ENCODE data around the gene NOL4L. TPM values are rescaled to one million over a fixed set of nuclear protein-coding genes. Genes with fewer than 3 reads are reported as not detected.
"Not testable (repeated sequence)": the region's sequence is repeated elsewhere in the genome, so short reads cannot be mapped to it uniquely, and the experiment has no call there.

NOL4L gene
- total RNA-seq, 2 experiments from 2014 or later, result 24.8 to 29.2 TPM

DNA sequence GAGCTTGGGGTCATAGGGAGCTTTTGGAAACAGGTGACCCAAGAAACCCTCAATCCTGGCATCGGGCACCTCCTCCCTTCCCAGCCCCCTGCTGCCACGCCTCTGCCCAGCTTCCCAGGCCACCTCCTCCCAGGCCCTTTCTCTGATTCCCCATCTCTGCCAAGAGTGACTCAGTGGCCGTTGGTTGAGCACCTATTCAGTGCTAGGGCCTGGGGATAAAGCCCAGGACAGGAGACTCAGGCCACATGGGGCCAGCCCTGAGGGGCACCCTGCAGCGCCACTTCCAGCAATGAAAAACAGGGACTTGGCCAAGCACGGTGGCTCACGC, 116.9 kb downstream of the NOL4L start:
- CTCF ChIA-PET, result interaction anchor here (0.5 kb wide), 1 partner anchor 193 kb away, joined by 5 read pairs; no protein-coding TSS in a partner anchor

DNA sequence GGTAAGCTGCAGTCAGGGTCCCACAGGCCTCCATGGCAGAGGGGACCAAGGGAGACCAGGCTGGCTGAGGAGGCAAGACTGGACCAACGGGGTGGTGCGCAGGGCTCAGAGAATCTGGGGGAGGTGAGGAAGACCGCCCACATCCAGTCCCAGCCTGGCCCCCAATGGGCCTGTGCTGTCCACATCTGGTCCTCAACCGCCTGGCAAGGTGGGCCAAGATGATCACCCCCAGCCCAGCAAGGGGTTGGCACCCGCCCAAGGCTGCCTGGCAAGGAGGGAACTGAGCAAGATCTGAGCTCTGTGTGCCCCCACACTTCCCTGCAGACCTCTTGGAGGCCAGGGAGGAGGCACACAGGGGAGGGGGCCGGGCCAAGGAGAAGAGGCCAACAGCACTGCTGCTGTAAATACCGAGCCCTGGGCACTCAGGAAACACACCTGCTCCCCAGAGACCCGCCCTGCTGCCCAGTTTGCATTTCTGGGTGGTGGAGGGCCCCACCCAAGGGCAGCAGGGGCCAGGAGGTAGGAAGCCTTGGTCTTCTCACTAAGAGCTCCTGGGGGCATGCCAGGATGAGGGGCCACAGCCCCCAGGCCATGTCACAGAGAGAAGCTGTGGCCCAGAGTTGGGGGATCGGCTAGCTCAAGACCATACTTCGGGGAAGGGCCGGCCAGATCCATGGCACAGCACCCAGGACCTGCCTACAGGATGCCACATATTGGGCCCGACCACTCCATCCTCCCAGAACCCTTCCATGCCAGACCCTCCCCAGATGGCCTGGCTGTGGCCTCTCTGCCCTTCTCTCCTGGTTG, 117.4 kb downstream of the NOL4L start:
- intact Hi-C loops (cut with micrococcal nuclease), result no loop called here
- CTCF ChIA-PET, result interaction anchor here (0.5 kb wide), 2 partner anchors 193 to 302 kb away, joined by 3 to 5 read pairs; no protein-coding TSS in a partner anchor
- H3K36me3 Mint-ChIP-seq (ENCODE audit: low read depth), result no peaks in the 10 kb centered on the region
- no peaks in the 10 kb centered on the region for H3K27me3 Mint-ChIP-seq (ENCODE audit: low read depth)
- H3K27ac Mint-ChIP-seq, result no peak overlapping the region
- H3K4me1 Mint-ChIP-seq (ENCODE audit: low read depth), result peaks cover 8% of the 10 kb centered on the region
- no peak for DNase-seq
- H3K4me3 Mint-ChIP-seq, result no peak overlapping the region
- H3K9me3 Mint-ChIP-seq, result no peaks in the 10 kb centered on the region

More for the DNA sequence above, 116.9 kb downstream of the NOL4L start:
- Mint-ChIP-seq H3K27ac (no peak overlapping the region), H3K4me1 (ENCODE audit: low read depth) (peaks cover 8% of the 10 kb centered on the region), H3K27me3 (ENCODE audit: low read depth) (no peaks in the 10 kb centered on the region), H3K4me3 (no peak overlapping the region), H3K9me3 (no peaks in the 10 kb centered on the region), H3K36me3 (ENCODE audit: low read depth) (no peaks in the 10 kb centered on the region)
- intact Hi-C loops (cut with micrococcal nuclease), result no loop called here
- no peak for DNase-seq

DNA sequence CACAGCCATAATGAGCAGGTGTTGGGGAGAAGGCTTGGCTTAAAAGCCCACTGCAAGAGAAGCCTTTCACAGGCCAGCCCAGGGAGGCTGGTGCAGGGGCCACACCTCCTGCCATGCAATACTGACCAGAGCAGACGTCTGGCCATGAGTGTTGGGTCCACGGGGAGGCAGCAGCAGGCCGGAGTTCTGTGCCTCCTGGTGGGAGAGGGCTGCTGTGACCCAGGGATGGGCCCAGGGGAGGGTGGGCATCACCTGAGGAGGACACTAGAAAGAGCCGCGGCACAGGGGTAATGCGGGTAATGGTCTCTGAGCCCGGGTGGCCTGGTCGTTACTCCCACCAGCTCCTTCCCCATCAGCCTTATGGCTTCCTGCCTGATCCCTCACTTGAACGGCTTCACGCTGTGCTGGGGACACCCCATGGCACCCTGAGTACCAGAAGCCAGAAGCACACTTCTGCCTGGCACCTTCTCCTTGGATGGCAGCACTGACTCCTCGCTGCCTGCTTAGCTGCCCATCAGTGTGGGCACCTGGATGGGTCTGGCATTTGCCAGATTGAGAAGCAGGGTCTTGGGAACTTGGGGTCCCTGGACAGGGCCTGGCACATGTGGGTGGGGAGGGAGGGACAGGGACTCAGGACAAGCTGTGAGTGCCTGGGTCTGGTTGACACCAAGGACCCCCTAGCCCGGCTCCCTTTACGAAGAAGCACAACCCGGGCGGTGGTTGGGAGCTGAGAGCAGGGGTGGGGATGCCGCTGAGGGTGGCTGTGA, 118.2 kb downstream of the NOL4L start:
- no peaks in the 10 kb centered on the region for H3K27me3 Mint-ChIP-seq (ENCODE audit: low read depth)
- intact Hi-C loops (cut with micrococcal nuclease), result no loop called here
- H3K36me3 Mint-ChIP-seq (ENCODE audit: low read depth), result no peaks in the 10 kb centered on the region
- CTCF ChIA-PET, result interaction anchor here (0.5 kb wide), 1 partner anchor 303 kb away, joined by 3 read pairs; no protein-coding TSS in a partner anchor
- DNase-seq, result no peak
- H3K27ac Mint-ChIP-seq, result no peak overlapping the region
- H3K4me1 Mint-ChIP-seq (ENCODE audit: low read depth), result peaks cover 8% of the 10 kb centered on the region
- H3K4me3 Mint-ChIP-seq, result no peak overlapping the region
- no peaks in the 10 kb centered on the region for H3K9me3 Mint-ChIP-seq

DNA sequence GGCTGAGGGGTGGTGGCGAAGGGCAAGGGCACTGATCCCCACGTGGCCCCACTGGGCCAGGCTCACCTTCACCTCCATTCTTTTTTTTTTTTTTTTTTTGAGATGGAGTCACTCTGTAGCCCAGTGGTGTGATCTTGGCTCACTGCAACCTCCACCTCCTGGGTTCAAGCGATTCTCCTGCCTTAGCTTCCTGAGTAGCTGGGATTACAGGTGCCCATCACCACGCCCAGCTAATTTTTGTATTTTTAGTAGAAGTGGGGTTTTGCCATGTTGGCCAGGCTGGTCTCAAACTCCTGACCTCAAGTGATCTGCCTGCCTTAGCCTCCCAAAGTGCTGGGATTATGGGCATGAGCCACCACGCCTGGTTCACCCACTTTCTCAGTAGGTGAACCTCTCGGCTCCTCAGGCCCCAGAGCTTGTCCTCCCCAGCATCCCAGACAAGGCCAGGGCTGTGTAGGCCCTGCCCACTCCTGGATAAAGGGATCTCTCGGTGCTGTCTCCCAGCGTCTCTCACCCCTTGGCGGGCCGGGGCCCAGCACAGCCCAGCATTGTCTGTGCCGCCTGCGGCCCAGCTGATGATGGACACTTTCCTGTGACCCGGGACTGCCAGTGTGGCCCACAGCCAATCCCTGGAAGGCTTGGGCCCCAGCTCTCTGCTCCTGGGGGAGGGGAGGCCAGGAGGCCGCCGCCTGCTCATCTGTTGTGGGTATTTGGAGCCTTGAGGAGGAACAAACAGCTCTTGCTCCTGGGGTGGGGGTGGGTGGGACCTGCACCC, 119.0 kb downstream of the NOL4L start:
- H3K36me3 Mint-ChIP-seq (ENCODE audit: low read depth); H3K9me3 Mint-ChIP-seq; H3K4me1 Mint-ChIP-seq (ENCODE audit: low read depth); CTCF ChIA-PET; DNase-seq; H3K27ac Mint-ChIP-seq; intact Hi-C loops (cut with micrococcal nuclease); H3K4me3 Mint-ChIP-seq; H3K27me3 Mint-ChIP-seq (ENCODE audit: low read depth): not testable (repeated sequence)

- H3K36me3 Mint-ChIP-seq (ENCODE audit: low read depth), result no peaks in the 10 kb centered on the region
- intact Hi-C loops (cut with micrococcal nuclease), result no loop called here
- CTCF ChIA-PET, result no interaction called here
- no peak overlapping the region for H3K27ac Mint-ChIP-seq
- H3K27me3 Mint-ChIP-seq (ENCODE audit: low read depth), result no peaks in the 10 kb centered on the region
- no peak for DNase-seq
- H3K4me3 Mint-ChIP-seq, result no peak overlapping the region
- H3K9me3 Mint-ChIP-seq, result no peaks in the 10 kb centered on the region
- H3K4me1 Mint-ChIP-seq (ENCODE audit: low read depth), result peaks cover 2% of the 10 kb centered on the region
These were observed 119.8 kb downstream of the NOL4L start for GRCh38 chr20:32465092-32465900.

- Mint-ChIP-seq H3K27me3 (ENCODE audit: low read depth) (no peaks in the 10 kb centered on the region), H3K4me1 (ENCODE audit: low read depth) (no peaks in the 10 kb centered on the region), H3K9me3 (no peaks in the 10 kb centered on the region), H3K4me3 (no peak overlapping the region), H3K27ac (no peak overlapping the region), H3K36me3 (ENCODE audit: low read depth) (no peaks in the 10 kb centered on the region)
- CTCF ChIA-PET, result no interaction called here
- intact Hi-C loops (cut with micrococcal nuclease), result no loop called here
- DNase-seq, result no peak
These were observed 120.6 kb downstream of the NOL4L start for GRCh38 chr20:32464401-32465091.

DNA sequence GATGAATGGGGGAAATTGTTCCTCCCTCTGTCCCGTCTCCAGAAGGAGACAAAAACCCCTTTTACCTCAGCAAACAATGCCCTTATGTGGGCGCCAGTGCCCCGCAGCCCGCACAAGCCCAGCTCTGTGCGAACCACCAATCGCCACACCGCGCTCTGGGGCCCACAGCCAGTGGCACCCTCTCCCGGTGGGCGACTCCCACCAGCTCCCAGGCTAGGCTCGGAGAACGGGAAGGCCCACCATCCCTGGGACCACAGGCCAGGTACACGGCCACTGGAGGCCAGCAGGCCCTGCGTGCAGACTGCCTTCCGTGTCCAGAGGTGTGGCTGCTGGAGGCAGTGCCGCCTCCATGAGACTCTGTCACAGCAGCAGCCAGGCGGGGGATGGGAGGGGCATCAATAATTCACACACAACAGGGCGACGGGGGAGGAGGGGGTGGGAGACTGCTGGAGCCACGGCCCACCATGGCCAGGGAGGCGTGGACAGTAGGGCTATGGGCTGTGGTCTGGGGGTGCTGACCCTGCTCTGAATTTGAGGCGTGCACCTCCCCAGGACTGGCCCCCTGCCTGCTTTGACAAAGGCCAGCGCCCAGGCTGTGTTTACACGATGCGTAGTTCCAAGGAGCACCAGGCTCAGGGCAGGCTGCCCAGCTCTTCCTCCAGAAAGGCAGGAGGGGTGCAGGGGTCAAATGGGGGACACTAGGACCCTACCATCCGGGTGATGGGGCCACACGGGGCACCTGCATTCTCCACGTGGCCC, 121.3 kb downstream of the NOL4L start:
- no peaks in the 10 kb centered on the region for H3K36me3 Mint-ChIP-seq (ENCODE audit: low read depth)
- no peaks in the 10 kb centered on the region for H3K4me1 Mint-ChIP-seq (ENCODE audit: low read depth)
- no peaks in the 10 kb centered on the region for H3K27me3 Mint-ChIP-seq (ENCODE audit: low read depth)
- CTCF ChIA-PET, result no interaction called here
- intact Hi-C loops (cut with micrococcal nuclease), result no loop called here
- H3K4me3 Mint-ChIP-seq, result no peak overlapping the region
- H3K27ac Mint-ChIP-seq, result no peak overlapping the region
- no peaks in the 10 kb centered on the region for H3K9me3 Mint-ChIP-seq
- no peak for DNase-seq

GRCh38 chr20:32462900-32463641, 122.1 kb downstream of the NOL4L start:
- DNase-seq, result no peak
- intact Hi-C loops (cut with micrococcal nuclease), result no loop called here
- H3K9me3 Mint-ChIP-seq, result no peaks in the 10 kb centered on the region
- H3K36me3 Mint-ChIP-seq (ENCODE audit: low read depth), result no peaks in the 10 kb centered on the region
- no peak overlapping the region for H3K27ac Mint-ChIP-seq
- H3K27me3 Mint-ChIP-seq (ENCODE audit: low read depth), result no peaks in the 10 kb centered on the region
- H3K4me1 Mint-ChIP-seq (ENCODE audit: low read depth), result peaks cover 1% of the 10 kb centered on the region
- CTCF ChIA-PET, result interaction anchor here (0.6 kb wide), 1 partner anchor 98 kb away, joined by 3 read pairs; no protein-coding TSS in a partner anchor
- H3K4me3 Mint-ChIP-seq, result no peak overlapping the region

- no peak for DNase-seq
- H3K36me3 Mint-ChIP-seq (ENCODE audit: low read depth), result no peaks in the 10 kb centered on the region
- H3K9me3 Mint-ChIP-seq, result no peaks in the 10 kb centered on the region
- H3K27ac Mint-ChIP-seq, result no peak overlapping the region
- intact Hi-C loops (cut with micrococcal nuclease), result no loop called here
- H3K4me3 Mint-ChIP-seq, result no peak overlapping the region
- CTCF ChIA-PET, result interaction anchor here (0.6 kb wide), 1 partner anchor 97 kb away, joined by 3 read pairs; no protein-coding TSS in a partner anchor
- no peaks in the 10 kb centered on the region for H3K27me3 Mint-ChIP-seq (ENCODE audit: low read depth)
- H3K4me1 Mint-ChIP-seq (ENCODE audit: low read depth), result peaks cover 3% of the 10 kb centered on the region
These were observed 123.1 kb downstream of the NOL4L start for GRCh38 chr20:32461836-32462600.

Data from activated naive CD4-positive, alpha-beta T cell treated with anti-CD3 and anti-CD28 coated beads for 36 hours (primary cell).